Thyroid gland (tissue), 4 donors: ENCODE data around the gene ZNF407.

Source experiments
- POLR2A ChIP-seq, 2 donors: fragments of 450-650 bp; IDR thresholded peaks; one replicate each; pipeline ENCODE4 v1.6.1; 2017; ENCODE audit warnings: antibody characterized with exemption in 2 of 2, mild to moderate bottlenecking in 2 of 2, moderate library complexity in 1 of 2
- TF ChIP-seq, protein P1 (sequence below), 6 experiments: fragments of 200-600 bp in 3 of 6; fragments of 450-650 bp in 3 of 6; sonication (generic) in 3 of 6; IDR thresholded peaks; one replicate each; pipeline ENCODE4 v1.5.1; 2016 to 2019; ENCODE audit warnings: antibody characterized with exemption in 6 of 6, mild to moderate bottlenecking in 2 of 6, inconsistent platforms in 1 of 6, moderate library complexity in 1 of 6

GRCh38 chr18:74790451-74790850 is 192.8 kb downstream of the ZNF407 start:
- TF ChIP-seq, protein P1, sequence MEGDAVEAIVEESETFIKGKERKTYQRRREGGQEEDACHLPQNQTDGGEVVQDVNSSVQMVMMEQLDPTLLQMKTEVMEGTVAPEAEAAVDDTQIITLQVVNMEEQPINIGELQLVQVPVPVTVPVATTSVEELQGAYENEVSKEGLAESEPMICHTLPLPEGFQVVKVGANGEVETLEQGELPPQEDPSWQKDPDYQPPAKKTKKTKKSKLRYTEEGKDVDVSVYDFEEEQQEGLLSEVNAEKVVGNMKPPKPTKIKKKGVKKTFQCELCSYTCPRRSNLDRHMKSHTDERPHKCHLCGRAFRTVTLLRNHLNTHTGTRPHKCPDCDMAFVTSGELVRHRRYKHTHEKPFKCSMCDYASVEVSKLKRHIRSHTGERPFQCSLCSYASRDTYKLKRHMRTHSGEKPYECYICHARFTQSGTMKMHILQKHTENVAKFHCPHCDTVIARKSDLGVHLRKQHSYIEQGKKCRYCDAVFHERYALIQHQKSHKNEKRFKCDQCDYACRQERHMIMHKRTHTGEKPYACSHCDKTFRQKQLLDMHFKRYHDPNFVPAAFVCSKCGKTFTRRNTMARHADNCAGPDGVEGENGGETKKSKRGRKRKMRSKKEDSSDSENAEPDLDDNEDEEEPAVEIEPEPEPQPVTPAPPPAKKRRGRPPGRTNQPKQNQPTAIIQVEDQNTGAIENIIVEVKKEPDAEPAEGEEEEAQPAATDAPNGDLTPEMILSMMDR (IDR thresholded peaks at IDR 0.05), result no peak
- no peak for TF ChIP-seq POLR2A (IDR thresholded peaks at IDR 0.05)
